ENCODE results near the gene FOXP1.

- TF ChIP-seq CTCF (IDR thresholded peaks at IDR 0.05; ENCODE audit: low read depth, low read length, missing input control) (no peak), TAF1 (conservative IDR thresholded peaks at IDR 0.05) (no peak), SP1 (IDR thresholded peaks at IDR 0.05) (no peak), YY1 (IDR thresholded peaks at IDR 0.05) (no peak), REST (IDR thresholded peaks at IDR 0.05) (no peak), MAX (IDR thresholded peaks at IDR 0.05) (no peak), JUND (IDR thresholded peaks at IDR 0.05) (no peak), RXRA (IDR thresholded peaks at IDR 0.05) (no peak), FOXA1 (IDR thresholded peaks at IDR 0.05) (no peak), RAD21 (IDR thresholded peaks at IDR 0.05) (no peak), HNF4G (IDR thresholded peaks at IDR 0.05) (no peak), FOXA2 (IDR thresholded peaks at IDR 0.05) (no peak), EGR1 (IDR thresholded peaks at IDR 0.05; ENCODE audit: low read depth in 2 of 2) (no peak), HNF4A (conservative IDR thresholded peaks at IDR 0.05) (no peak)
Measured at GRCh38 chr3:71185733-71186455, 397.6 kb downstream of the FOXP1 start.
